Liver (tissue), 3 donors: Measurements from ENCODE around the gene PAPSS1.

Experiments used
- CTCF ChIP-seq: fragments of 150-350 bp; IDR thresholded peaks from 2 replicates; pipeline ENCODE4 v1.5.1; 2017; ENCODE audit warnings: improper control_type of control experiment, low read depth, low read length; ENCODE audit not compliant: missing input control
- EGR1 ChIP-seq, 2 donors: IDR thresholded peaks; 2 replicates each; pipeline ENCODE4 v1.6.1; 2016 to 2018; ENCODE audit warnings: antibody characterized with exemption in 2 of 2, low read depth in 2 of 2
- GABPA ChIP-seq, 2 donors: IDR thresholded peaks in 1 of 2; conservative IDR thresholded peaks in 1 of 2; 2 replicates each; pipeline ENCODE4 v1.6.1; 2016; ENCODE audit warnings: antibody characterized with exemption in 2 of 2, mild to moderate bottlenecking in 1 of 2, moderate library complexity in 1 of 2
- RAD21 ChIP-seq, 2 donors: IDR thresholded peaks; 2 replicates each; pipeline ENCODE4 v1.6.1; 2016; ENCODE audit warnings: antibody characterized with exemption in 2 of 2, mild to moderate bottlenecking in 2 of 2
- RXRA ChIP-seq, 2 donors: IDR thresholded peaks; 2 replicates each; pipeline ENCODE4 v1.6.1; 2017 to 2018; ENCODE audit warnings: antibody characterized with exemption in 2 of 2, mild to moderate bottlenecking in 1 of 2
- SP1 ChIP-seq: IDR thresholded peaks from 2 replicates; pipeline ENCODE4 v1.6.1; 2018; ENCODE audit warnings: antibody characterized with exemption, mild to moderate bottlenecking
- TF ChIP-seq, protein P1 (sequence below): IDR thresholded peaks from 2 replicates; pipeline ENCODE4 v1.6.1; 2016; ENCODE audit warnings: antibody characterized with exemption
- TF ChIP-seq, protein P2 (sequence below): IDR thresholded peaks from 2 replicates; pipeline ENCODE4 v1.6.1; 2016; ENCODE audit warnings: antibody characterized with exemption
- donor health status: healthy.
- donor health status: healthy.

DNA sequence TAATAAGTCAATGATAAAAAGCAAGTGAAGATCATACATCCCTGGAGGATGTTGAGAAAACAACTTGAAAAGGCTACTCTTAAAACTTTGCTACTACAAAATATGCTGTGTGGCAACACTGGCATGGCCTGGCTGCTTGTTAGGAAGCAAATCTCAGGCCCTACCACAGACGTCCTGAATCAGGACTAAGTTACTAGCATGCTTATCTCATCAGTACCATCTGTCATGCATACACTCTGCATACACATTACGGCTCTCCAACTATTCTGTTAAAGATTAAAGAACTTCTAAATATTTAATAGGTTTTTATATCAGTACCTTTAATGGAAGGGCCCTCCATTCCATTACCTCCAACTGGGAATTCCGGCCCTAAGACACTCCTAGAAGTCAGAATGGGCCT, 8.2 kb downstream of the PAPSS1 start:
- TF ChIP-seq CTCF, result no peak
- no peak for TF ChIP-seq GABPA (IDR thresholded peaks at IDR 0.05 in 1 of 2, conservative IDR thresholded peaks at IDR 0.05 in 1 of 2)
- TF ChIP-seq SP1, result no peak
- TF ChIP-seq, protein P1, sequence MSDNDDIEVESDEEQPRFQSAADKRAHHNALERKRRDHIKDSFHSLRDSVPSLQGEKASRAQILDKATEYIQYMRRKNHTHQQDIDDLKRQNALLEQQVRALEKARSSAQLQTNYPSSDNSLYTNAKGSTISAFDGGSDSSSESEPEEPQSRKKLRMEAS, result no peak
- TF ChIP-seq RAD21 (IDR thresholded peaks at IDR 0.05), result no peak
- TF ChIP-seq, protein P2, sequence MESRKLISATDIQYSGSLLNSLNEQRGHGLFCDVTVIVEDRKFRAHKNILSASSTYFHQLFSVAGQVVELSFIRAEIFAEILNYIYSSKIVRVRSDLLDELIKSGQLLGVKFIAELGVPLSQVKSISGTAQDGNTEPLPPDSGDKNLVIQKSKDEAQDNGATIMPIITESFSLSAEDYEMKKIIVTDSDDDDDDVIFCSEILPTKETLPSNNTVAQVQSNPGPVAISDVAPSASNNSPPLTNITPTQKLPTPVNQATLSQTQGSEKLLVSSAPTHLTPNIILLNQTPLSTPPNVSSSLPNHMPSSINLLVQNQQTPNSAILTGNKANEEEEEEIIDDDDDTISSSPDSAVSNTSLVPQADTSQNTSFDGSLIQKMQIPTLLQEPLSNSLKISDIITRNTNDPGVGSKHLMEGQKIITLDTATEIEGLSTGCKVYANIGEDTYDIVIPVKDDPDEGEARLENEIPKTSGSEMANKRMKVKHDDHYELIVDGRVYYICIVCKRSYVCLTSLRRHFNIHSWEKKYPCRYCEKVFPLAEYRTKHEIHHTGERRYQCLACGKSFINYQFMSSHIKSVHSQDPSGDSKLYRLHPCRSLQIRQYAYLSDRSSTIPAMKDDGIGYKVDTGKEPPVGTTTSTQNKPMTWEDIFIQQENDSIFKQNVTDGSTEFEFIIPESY, result no peak
- no peak for TF ChIP-seq EGR1 (IDR thresholded peaks at IDR 0.05; ENCODE audit: low read depth in 2 of 2)
- TF ChIP-seq RXRA (IDR thresholded peaks at IDR 0.05), result no peak
